Femur (tissue), 1 donor: ENCODE data around the gene B4GALT2.

Experiments used
- DNase-seq: peaks from one replicate; pipeline ENCODE4 v3.0.0-alpha.2; 2017

Gene B4GALT2

DNA sequence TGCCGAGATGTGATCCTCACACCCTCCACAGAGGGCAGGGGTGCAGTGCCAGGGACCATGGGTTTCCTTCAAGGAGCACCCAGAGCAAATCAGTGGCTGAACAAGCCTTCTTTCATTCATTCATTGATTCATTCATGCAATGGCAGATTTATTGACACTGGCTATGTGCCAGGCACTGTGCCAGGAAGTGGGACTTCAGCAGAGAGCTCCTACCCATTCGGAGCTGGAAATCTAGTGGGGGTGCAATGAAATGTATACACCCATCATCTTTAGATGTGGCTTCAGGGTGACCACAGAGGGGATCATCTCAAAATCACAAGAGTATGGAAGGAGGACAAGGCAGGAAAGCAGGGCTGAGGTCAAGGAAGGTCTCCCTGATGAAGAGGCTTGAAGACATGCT lies 33.4 kb downstream of the B4GALT2 start:
- no peak for DNase-seq

DNA sequence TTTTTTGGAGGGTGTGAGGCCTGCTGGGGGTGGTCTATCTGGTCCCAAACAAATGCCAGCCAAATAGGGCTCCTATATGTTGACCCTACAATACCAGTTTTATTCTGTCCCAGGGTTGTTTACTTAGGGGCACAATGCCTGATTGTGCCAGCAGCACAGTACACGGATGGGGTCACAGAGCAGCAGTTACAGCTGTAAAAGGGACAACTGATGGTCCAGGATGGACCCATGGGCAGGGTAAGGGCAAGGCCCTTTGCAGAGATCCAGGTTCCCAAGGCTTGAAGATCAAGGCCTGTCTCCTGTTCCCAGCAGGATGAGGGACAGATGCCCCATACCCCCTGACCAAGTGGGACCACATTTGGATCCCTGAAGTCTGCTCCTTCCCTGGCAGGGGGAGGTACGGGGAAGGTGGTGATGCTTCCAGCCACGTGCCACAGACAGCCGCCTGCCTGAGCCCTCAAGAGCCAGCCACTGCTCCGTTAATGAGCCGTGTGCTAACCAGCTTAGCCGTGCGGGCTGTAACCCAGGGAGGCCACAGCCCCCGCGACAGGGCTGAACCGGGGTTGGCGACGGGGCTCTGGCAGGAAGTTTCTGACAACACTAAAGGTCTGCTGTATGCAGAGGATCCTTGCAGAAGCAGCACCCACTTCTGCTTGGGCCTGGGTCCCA lies 34.1 kb downstream of the B4GALT2 start:
- no peak for DNase-seq

DNA sequence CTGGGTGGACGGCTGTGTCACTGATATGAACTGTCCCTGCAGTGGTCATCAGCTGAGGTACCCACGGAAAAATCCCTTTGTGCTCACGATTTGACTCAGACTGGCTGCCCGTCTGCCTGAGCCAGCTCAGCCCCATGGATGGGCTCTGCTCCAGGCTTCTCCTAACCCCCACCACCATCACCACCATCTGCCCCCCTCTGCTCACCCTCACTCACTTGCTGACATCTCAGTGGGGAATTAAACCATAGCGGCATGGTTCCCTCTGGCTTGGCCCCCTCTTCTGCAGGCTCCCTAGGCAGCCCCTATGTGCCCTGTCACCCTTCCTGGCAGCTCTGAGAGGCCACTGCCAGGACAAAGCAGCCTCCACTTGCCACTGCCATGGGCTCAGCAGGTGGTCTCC lies 34.9 kb downstream of the B4GALT2 start:
- no peak for DNase-seq

DNA sequence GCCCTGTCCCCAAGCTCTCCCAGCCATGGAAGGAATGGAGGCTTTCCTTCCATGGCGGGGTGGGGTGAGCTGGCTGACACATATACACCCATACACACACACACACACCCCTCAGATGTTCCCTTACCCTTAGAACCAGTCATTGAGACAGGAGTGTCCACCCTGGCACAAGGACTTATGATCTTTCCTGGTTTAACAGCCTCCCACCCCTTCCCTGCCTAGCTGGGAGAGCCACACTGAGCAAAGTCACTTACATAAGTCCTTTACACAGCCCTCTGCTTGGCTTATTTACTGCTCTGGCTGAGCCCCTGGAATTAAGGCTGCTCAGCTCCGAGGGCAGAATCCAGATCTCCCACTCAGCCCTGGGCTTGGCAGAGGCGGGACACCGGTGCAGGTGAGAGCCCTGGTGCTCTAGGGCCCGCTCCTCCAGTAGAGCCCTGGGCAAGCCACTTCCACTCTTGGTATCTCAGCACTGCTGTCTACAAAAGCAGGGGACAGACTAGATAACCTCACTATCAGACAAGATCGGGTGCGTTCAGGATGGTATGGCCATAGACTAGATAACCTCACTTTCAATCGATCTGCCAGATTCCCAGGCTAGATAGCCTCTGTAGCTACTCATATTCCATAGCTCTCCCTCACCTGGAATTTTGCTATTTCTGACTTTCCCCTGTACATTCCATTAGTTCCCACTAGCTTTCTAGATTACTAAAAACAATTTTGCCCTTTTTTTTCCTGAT lies 35.5 kb downstream of the B4GALT2 start:
- no peak for DNase-seq

DNA sequence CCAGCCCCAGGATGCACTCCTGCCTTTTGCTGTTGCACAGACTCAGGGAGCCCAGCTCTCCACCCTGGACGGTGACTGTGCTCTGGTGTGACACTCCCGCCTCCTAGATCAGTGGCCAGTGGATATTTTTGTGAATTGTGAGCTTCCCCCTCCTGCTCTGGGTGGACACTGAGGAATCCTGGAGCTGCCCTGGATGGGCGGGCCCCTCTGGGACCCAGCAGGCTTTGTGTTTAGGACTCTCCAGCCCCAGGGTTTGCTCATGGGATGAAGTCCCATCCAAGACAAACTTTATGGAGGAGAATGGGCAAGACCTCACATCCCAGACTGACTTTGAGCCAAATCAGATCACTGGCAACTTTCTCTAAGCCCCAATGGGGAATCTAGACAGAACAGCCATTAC lies 36.2 kb downstream of the B4GALT2 start:
- no peak for DNase-seq

DNA sequence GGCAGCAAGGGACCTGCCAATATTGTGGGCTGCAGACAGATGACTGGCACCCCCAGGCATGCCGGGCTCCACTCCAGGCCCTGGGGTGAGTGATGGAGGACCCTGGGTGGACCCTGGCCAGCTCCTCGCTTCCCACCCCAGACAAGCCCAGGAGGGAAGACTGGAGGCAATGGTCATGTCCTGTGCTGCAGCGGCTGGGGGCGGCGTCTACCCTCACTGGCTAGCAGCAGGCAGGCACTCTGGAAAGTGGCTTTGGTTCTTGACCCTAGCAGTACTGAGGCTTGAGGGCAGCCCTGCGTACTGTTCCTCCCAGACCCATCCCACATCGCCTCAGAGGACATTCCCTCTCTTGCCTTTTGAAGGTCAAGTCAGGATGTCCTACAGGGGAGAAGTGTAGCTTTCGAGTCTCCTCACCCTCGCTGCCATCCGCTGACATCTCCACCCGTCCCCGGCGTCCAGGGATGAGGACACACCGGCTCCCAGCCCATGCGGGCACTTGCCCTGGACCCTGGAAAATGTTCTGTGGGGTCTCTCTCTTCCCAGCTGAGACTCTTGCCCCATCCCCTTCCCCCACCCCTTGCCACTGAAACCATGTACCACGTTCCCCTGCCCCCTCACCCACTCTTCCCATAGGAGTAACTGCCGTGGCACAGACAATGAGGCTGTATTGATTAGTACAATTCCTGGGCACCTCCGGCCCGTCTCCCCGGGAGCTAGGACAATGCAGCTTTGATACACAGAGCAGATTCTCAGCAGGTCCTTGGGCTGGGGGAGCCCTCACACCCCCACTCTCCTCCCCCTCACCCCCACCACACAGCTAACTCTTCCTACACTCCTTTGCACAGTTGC lies 37.3 kb downstream of the B4GALT2 start:
- no peak for DNase-seq

DNA sequence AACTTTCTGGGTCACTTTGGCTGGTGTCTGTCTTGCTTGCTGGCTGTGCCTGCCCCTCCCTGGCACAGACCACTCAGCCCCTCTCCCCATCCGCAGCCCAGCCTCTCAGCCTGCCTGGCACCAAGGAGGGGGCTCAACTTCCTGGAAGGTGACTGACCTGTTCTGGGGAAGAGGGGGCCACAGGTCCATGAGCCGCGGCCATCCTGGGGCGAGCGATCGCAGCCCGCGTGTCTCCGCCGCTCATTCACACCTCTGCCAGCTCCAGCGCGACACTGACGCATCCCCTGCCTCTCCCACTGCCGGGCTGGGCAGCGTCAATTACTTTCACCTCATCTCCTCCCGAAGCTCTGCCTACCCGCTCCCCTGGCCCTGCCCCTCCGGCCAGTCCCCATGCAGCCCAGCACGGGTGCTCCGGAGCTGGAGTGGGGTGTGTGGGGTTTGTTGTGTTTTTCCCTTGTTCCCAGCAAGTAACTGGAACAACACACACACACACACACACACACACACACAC lies 37.9 kb downstream of the B4GALT2 start:
- no peak for DNase-seq

DNA sequence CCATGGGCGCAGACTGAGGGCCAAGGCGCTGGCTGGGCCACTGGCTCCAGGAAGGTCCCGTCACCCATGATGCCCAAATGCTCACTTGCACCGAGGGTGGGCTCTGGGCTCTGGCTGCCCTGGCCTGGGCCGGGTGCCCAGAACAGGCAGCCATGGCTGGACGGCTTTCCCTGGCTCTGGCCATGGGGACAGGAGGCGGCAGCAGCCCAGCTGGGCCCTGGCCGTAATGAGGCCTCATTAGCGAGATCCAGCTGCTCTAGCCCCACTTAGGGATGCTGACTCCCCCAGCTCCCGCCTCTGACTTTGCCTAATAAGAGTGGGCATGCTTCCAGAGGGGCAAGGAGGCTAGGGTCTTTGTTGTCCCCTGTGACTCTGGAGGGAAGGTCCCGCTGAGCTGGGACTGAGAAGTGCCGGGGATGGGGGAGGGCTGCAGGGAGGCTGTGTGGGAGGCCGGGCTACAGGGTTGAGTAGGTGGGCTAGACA lies 40.5 kb downstream of the B4GALT2 start:
- DNase-seq = no peak

DNA sequence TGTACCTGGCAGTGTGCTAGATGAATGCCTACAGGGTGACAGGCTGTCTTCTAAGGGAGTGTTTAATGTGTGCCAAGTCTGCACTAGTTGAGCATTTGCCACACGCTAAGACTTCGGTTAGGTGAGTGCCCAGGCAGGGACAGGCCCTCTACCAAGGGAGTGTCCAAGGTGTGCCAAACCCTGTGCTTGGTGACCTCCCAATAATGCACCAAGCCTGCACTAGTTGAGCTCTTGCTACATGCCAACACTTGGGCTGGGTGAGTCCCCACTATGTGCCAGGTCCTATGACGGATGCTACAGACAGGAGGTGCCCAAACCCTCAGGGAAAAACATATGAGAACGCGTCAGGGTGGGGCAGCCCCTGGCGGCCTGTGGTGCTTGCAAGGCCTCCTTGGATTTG lies 41.5 kb downstream of the B4GALT2 start:
- DNase-seq = no peak

DNA sequence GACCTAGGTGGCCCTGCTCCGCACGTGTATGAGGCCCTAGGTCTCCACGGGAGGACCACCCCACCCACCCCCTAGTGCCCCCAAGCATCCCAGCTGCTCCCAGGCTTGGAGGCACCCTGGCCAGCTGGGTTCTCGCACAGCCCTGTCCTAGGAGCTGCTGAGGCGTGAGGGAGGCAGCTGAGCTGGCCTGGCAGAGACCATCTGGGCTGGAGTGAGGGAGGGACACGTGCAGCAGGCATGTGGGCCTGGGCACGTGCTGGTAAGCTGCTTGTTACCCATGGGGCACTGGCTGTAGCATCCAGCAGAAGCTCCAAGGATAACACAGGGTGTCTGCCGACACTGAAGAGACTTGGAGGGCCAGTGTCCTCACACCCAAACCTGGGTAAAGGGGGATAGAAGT lies 42.1 kb downstream of the B4GALT2 start:
- no peak for DNase-seq

DNA sequence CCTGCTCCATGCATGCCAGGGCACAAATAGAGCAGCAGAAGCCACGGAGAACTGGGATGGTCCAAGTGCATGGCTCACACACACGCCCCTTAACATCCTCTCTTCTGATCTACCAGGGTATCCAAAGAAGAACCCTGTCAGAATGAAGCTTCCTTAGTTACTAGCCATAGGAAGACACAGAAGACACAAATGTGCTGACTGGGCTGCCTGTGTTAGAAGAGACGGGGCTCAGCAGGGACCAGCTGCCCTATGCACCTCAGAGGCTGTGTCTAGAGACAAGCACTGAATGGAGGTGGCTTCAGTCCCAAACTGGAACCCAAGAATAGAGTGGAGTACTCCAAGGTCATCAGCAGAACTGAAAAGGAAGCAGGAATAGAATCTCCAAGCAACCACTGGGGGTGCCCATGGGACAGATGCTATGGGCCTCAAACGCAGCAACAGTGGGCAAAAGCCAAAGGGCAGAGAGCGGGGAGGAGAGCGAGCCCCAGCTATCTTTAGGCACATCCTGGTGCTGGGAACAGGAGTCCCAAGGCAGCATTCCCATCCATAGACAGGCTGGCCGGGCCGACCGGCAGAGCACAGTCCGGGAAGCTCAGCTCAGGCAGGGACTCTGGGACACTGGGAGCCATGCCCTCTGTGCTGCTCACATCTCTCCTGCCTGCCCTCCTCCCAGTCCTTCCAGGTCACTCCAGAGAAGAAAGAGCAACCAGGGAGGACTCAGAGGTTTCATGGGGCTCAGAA lies 42.7 kb downstream of the B4GALT2 start:
- DNase-seq = no peak

DNA sequence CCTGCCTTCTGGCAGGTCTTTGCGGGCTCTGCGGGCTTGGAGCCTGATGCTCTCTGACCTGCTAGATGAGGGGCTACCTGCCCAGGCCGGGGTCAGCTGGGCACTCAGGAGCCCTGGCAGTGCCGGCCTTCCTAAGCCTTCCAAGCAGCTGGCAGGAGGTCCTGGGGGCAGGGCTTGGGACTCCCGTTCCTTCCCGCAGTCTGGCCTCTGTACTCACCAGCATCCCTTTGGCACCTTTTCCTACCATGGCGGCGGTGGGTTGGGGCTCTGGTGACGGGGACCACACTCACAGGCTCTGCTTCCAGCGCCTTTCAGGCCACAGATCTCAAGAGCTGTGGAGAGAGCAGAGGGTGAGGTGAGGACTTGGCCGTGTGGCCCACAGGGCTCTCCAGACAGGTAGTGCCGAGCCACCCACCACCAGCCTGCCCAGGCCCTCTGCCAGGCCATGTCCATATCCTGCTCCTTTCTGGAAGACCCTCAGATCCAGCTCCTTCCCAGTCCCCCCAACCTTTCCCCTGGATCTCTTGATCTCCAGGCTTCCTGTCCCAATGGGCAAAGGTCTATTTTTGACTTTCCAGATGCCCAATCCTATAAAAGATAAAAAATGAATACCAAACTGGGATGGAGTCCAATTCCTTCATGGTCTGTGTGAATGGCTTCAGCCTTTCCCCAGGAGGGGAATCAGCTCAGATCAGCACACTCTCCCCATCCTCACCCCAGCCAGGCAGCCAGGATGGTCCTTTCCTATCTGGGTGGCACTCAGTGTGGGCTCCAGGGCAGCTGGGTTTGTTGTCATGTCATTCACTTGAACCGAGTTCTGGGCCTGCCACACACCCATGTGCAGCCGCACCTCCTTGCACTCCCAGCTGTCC lies 45.3 kb downstream of the B4GALT2 start:
- DNase-seq = no peak

DNA sequence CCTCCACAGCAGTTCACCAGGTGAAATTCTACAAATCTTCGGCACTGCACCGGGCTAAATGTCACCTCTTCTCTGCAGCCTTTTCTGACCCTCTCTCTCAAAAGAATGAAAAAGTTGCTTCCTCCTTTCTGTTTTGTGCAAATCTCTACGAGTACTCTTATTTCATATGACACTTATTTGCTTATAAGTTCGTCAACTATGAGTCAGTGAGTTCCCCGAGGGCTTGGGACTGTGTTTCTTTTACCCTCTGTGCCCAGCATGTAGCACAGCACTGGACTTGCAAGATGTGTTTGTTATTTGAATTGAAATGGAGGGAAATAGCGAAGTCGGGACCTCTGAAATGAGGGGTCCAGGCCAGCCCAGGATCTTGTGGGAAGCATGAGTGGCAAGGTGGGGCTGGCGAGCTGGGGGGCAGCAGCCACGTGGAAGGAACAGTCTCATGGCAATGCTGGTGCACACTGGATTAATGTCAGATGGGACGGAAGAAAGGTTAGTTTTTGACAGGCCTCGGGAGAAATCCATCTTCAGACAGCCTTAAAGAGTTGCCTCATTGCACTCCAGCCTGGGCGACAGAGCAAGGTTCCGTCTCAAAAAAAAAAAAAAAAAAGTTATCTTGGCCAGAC lies 46.0 kb downstream of the B4GALT2 start:
- DNase-seq = no peak

DNA sequence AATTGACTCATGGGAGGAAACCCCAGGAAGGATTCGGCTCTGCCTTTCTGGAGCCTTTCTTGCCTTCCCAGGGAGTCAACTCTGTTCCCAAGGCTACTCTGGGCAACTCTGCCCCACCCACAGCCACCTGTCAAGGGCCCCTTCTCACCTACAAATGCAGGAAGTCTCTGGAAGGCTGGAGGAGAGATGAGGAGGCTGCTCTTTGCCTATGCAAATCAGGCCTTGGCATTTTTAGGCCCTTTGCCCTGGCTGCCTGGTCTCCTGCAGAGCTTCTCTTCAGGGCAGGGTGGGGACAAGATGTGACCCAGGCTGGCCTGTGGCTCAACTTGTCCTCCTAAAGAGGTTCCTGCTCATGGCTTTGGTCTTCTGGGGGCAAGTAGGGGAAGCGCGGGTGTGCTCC lies 46.8 kb downstream of the B4GALT2 start:
- DNase-seq = no peak

DNA sequence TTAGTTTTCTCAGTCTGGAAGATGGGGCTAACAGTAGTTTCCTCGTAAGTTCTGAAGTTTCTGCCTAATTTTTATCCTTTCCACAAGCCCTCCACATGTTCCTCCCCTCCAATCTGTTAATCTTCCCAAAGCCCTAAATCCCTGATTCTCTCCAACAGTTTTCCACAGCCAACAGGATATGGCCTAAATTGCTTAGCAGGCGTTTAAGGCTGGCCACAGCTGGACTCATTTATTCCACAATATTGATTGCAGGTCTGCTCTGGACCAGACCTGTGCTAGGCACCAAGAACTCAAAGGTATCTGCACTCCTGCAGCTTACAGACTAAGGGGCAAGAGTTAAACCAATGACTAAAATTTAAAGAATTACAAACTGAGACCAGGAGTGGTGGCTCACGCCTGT lies 48.3 kb downstream of the B4GALT2 start:
- DNase-seq = no peak

DNA sequence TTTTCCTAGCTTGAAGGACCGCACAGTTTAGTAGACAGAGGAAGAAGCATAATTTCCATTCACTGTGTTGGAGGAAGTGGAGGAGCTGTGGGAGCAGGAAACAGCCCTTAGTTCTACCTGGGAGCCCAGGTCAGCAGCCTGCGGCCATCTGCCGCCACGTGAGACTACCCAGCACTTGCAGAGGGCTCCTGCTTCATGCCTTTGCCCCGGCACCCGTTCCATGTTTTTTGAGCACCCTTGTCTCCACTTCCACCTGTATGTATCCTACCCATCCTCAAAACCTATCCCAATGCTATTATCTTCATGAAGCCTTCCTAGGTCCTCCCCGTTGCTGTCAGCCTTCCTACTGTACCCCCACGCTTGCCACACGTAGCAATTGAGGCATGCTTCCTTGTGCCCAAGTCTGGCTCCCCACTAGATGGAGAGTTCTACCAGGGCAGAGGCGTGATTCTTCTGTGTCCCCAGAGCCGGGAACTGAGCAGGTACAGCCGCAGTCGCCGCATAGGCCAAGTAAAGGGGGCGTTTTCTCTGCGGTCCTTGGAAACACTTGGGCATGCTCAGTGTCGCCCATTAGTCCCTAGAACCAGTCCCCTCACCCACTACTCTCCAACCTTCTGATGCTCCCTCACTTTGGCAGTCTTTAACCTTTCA lies 50.4 kb downstream of the B4GALT2 start:
- no peak for DNase-seq

DNA sequence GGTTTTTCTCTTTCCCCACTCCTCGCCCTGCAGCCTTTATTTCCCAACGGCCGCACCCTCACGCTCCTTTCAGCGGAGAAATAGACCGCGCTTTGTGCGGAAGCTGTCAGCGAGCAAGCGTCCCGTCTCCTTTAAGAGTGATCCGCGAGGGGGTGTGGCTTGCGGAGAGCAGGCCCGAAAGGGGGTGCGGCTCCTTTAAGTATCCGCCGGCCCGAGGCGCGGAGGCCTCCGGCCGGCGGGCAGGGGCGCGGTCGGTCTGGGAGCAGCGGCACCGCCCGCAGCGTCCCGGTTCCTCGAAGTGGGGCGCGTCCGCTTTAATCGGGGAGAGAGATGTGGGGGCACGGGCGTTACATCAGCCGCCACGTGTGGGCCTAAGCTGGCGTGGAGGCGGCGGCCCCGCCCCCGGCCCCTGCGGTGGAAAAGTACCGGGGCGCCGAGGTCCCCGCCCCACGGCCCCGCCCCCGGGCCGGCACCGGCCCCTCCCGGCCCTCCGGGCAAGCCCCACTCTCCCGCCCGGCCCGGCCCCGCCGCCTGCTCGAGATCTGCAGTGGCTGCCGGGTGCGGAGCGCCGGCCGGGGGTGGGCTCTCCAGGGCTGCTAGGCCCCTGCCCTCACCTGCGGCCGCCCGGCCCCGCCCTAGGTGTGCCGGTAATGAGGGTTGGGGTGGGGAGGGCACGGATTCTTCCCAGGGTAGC lies 51.0 kb downstream of the B4GALT2 start:
- peak; percentile 90 for DNase-seq

DNA sequence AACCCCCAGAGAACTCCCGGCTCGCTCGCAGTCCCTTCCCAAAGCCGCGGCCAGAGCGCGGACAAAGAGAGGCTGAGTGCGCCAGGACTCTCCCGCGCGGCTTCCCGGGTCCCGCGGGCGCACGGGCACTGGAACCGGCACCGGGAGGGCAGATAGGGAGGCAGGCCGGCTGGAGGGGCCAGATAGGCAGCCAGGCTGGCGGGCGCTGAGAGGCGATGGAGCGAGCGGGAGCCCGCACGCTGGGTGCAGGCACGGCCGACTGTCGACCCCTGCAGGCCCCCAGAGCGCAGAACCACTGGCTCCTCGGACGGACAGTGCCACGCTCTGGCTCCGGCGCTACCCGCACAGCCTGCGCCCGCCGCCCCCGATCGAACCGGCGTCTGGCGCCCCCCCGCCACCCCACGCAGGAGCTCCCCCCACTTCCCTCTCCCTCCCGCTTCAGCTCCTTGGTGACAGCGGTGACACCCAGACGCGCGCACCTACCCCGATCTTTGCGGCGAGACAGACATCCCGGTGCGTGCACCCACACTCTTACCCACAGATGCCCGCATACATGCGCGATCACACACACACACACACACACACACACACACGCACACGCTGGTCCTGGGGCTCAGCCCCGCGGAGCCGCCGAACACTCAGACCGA lies 51.7 kb downstream of the B4GALT2 start:
- peak; percentile 64 for DNase-seq
